HG03060 (cell line): ENCODE results near the gene SLAIN1.
A peak's percentile ranks its signal among the peaks of the same experiment; 100 is the strongest.

Source experiments
- ATAC-seq: cut with Tn5 transposase; IDR thresholded peaks from one replicate; pipeline ENCODE4 v1.9.1; 2021; ENCODE audit warnings: low read depth, moderate number of reproducible peaks; ENCODE audit not compliant: unreplicated experiment

The SLAIN1 gene

DNA sequence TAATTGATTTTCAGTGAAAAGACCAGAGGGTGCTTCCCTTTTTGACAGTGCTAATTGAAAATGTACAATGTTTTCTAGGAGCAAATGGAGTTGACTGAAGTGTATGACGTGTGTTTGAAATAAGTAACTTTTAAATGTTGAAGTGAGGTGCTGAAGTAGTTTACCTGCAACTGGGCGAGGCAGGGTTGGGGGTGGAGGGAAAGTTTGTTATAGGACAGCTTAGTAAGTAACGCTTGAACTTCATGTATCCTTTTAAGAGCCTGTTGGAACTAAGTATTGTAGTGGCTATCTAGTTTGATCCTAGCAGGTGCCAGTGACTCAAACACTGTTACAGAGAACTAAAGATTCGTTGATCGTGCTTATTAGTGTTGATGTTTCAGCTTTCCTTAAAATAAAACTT lies 5.9 kb downstream of the SLAIN1 start:
- no peak for ATAC-seq

GRCh38 chr13:77714119-77714755 lies 16.8 kb downstream of the SLAIN1 start:
- no peak for ATAC-seq

- peak; percentile 57 for ATAC-seq
Measured at GRCh38 chr13:77715233-77715891, 17.9 kb downstream of the SLAIN1 start.

DNA sequence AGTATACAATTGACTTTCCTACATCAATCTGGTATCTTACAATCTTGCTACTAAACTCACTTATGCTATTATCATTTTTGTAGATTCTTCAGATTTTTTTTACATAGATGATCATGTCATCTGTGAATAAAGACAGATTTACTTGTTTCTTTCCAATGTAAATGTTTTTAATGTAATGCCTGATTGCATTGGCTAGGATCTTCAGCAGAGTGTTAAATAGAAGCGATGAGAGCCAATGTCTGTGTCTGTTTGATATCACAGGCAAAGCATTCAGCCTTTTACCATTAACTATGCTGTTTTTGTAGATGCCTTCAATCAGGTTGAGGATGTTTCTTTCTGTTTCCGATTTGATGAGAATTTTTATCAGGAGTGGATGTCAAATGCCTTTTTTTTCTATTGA lies 19.2 kb downstream of the SLAIN1 start:
- no peak for ATAC-seq

DNA sequence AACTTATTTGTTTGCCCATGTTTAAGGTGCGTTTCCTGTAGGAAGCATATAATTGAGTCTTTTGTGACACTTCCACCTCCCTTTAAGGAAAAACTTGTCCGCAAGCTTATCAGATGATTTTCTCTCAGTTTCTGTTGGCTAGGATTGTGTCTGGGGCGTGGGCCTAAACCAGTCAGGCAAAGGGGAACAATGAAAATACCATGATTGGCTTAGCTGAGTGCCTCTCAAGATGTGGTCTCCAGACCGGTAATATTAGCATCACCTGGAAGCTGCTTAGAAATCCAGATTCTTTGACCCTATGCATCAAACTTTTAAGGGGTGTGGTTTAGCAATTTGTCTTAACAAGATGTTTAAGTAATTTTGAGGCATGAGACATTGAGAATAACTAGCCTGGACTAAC lies 20.0 kb downstream of the SLAIN1 start:
- ATAC-seq = no peak

DNA sequence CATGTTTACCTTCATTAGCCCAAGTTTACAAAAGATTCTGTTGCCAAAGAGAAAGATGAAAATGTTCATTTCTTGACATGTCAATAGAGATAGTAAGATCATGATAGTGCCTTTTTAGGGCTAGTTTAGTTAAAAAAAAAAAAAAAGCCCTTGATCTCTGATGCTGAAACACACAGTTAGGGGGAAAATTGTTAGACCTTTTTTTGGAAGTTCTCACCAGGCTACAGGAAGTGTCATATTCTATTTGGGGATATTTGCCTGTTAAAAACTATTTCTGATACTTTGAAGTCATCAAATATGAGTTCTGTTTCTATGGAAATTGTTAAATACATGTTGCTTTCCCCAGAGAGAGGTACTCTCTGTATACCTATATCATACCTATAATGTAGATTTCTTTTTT lies 21.6 kb downstream of the SLAIN1 start:
- no peak for ATAC-seq

DNA sequence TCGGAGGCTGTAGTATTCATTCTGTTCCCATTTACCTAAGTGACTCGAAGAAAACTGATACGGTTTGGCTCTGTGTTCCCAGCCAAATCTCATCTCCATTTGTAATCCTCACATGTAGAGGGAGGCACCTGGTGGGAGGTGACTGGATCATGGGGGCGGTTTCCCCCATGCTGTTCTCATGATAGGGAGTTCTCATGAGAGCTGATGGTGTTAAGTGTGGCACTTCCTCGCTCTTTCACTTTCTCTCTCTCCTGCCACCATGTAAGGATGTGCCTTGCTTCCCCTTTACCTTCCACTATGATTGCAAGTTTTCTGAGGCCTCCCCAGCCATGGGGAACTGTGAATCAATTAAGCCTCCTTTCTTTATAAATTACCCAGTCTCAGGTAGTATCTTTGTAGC lies 23.5 kb downstream of the SLAIN1 start:
- ATAC-seq = no peak

GRCh38 chr13:77724092-77724491 lies 26.6 kb downstream of the SLAIN1 start:
- no peak for ATAC-seq

DNA sequence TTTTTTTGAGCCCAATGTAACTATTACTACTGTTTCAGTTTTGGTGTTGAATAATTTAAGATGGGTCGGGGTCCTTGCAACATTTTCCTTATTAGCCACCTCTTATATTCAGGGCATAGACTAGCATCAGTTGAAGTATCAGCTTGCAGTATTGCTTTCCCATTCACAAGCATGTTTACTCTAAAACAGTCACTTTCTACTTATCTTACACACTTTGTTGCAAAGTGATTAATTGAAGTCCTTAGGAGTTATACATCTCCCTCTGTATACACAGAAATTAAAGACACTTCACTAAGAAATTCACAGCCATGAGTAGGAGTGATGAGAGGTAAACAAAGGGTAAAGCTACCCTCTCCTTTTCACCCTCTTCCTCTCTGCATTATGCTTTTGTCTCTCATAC lies 27.6 kb downstream of the SLAIN1 start:
- ATAC-seq = no peak

GRCh38 chr13:77728265-77729125 lies 31.0 kb downstream of the SLAIN1 start:
- no peak for ATAC-seq

DNA sequence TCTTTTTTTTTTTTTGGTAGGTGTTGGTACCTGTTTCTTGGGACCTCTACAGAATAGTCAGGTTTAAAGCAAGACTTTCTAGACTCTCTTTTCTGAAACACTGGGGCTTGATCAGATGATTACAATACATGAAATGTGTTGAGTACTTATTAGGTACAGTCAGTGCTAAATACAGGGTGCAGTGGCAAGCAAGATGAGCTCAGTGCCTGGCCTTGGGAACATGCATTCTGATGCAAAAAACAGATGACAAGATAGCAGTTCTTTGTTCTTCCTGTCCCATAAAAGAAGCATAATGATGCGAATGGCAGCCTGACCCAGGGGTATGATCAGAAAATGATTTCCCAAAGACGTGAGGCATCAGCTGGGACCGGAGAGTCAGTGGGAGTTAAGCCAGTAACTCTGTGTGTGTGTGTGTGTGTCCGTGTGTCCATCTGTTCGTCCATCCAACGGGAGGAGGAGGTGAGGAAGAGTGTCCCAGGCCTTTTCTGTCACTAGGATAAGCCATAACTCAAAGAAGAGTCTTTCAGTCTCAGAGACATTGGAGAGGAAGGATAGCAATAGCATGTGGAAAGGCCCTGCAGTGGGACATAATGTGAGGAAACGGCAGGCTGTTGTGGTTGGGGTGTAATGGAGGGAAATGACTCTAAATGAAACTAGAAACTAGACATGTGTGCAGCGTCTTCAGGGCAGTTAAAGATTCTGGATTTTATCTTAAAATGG lies 32.2 kb downstream of the SLAIN1 start:
- peak; percentile 96 for ATAC-seq

DNA sequence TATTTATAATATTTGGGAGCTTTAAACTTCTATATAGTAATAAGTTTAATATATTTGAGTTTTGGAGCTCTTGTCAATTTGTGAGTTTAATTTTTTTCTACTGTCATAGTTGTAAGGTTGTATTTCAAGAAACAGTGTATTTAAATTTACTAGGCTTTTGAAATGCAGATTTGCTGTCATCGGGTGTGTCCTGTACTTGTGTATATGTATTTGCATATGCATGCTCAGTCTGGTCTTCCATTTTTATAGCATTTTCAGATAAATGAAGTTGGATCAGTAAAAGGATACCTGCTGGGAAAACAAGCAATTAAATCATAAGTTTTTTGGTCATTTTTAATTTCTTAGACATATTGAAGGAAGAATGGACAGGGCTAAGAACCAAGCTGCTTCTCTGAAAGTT lies 33.1 kb downstream of the SLAIN1 start:
- no peak for ATAC-seq

GRCh38 chr13:77732287-77732686 lies 34.8 kb downstream of the SLAIN1 start:
- no peak for ATAC-seq

GRCh38 chr13:77733674-77734073 lies 36.2 kb downstream of the SLAIN1 start:
- no peak for ATAC-seq

DNA sequence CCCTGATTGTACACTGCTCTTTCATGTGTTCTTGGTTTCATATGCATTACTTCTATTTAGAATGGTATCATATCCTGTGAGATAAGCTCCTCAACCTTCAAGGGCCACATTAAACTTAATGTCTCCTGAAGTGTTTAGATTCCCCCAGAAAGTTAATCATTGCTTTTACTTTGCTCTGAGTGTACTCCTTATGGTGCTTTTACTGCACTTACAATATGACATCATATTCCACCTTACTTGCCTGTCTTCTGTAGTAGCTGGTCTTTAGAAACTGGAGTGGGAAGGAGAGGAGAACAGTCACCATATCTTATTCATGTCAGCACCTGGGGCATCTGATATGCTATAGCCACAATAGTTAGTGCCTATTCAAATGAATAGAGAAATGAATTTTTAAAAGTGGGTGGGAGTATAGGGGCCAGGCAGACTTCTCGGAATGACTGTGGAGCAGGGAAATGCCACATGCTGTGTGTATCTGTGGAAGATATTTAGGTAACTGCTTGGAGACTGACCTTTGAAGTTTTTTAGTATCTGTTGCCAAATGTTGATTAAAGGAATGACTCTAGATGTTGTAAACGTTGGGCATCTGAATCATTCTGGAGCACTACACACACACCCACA lies 40.2 kb downstream of the SLAIN1 start:
- ATAC-seq = peak; percentile 65

DNA sequence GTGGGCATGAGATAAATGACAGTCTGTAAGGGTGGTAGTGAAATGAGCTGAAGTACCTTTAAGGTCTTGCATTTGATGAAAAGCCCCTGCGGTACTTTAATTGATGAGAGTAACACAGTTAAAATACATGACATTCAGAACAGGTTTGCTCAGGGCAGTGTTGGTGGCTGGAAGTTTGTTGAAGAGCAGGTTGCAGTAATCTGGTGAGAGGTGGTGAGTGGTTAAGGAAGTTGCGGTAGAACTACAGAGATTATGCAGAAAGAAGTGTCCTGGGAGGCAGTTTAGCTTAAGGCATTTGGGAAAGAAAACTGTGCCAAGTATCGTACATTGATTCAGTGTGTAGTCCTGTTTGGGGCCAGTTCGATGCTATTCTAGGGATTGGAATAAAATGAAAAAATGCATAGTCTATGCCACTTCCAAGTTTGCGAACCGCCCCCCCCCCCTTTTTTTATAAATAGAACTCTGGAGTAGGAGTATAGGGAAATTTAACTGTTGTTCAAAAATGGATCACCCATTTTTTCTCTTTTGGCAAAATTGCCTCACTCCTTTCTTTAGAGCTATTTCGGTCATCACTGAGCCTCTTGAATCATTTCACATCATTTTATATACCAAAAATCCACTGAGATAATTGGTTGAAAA lies 42.7 kb downstream of the SLAIN1 start:
- ATAC-seq = no peak

DNA sequence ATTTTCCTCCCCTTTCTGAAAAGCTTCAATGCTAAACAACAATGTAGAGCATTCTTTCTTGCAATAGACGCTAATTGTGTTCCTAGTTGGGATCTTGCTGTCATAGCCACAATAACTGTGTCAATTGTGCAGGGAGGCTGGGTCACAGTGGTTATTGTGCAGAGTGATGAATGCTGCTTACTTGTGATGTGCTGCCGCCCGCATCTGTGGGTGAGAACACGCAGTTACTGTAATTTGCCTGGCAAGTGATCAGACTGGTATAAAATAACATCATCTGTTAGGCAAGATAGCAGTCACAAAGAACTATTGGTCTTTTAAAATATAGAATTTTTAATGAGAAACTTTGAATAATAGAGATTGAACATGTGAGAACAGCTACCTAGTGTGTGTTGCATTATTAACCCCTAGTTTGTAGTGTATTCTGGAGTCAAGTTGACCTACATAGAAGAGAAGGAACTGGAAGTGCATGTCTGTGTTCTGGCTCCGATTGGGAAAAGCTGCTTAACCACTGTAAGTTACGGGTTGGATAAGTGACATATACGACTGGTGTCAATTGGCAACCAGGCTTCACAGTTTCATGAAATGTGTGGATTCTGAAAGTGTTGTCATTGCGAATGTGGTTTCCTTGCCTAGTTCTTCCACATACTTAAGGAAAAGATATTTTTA lies 43.6 kb downstream of the SLAIN1 start:
- ATAC-seq = no peak

GRCh38 chr13:77741597-77741972 lies 44.1 kb downstream of the SLAIN1 start:
- no peak for ATAC-seq

DNA sequence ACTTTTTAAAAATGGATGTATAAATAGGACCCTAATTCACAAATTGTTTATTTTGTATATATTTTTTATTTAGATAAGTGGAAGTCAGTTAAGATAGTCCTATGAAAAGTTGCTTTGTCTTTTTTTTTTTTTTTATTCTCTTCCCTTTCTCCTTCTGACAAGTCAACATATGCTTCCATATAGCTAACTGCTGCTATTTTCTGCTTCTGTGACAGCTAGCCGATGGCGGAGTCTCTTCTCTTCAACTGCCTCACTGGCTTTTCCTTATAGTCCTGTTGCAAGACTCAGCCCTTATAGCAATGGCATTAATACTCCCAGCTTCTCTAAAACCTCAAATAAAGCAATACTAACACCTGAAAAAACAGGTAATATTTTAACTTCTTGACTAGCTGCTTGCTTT lies 45.3 kb downstream of the SLAIN1 start:
- no peak for ATAC-seq

- no peak for ATAC-seq
Measured at GRCh38 chr13:77745784-77746183, 48.3 kb downstream of the SLAIN1 start.
